ENCODE results near the gene LEF1.
A peak's percentile ranks its signal among the peaks of the same experiment; 100 is the strongest.

Gene LEF1

GRCh38 chr4:108174856-108175255 is 6.1 kb upstream of the LEF1 start:
- DNase-seq = no peak

DNA sequence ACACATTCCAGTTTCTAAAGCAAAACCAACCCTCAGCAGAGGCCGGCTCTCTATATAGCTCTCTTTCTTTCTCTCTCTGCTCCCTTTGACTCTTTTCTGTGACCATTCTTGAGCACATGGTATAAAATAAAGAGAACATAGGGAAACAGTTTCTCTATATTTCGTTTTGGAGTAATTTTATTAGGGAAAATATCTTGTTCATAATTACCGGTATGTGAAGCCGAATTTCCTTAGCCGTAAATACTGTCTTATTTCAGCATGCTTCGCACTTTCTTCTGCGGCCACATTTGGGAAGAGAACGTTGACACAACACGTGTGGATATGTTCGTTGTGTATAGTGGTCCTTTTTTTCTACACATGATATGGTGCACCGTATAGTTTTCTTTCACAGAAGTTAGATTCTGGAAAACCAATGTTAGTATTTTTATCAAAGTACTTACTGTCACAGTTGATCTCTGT is 4.9 kb upstream of the LEF1 start:
- no peak for DNase-seq

- DNase-seq = peak; percentile 5
Measured at GRCh38 chr4:108172753-108173598, 4.2 kb upstream of the LEF1 start.

- no peak for DNase-seq
Measured at GRCh38 chr4:108172231-108172752, 3.6 kb upstream of the LEF1 start.

DNA sequence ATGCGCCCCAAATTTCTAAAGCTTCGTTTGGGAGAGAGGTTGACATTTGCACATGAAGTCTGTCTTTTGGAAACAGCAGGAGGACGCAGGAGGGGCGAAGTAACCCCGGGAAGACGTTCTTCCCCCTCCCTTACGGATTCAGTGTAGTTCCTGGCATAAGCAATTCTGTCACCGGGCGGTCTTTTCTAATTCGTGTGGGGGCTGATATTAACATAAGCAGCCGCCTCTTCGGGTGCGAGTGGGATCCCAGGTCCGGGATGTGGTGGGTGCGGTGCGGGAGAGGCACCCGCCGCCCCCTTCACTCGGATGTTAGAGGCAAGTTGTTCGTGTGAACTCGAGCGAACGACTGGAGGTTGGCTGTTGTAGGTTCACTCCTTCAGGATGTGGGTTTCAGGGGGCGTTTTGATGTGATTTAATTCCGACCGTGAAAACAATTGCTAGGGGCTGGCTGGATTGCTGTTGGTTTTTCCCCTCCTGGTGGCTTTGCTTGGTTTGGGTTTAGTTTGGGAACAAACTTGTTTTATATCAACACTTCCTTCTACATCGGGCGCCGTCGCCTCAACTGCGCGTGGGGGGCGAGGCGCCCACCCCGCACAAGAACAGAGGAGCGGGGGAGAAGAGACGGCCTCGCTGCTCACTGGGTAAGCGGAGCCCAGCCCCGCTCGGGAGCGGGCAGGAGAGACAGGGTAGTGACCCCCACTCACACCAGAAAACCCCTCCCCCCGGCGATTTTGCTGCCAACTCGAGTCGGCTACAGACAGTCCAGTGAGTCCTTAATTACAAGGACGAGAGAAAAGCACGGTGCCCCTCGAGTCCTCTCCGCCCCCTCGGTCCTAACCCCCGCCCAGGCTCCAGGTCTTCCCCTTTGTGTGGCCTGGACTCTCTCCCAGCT is 2.9 kb upstream of the LEF1 start:
- no peak for DNase-seq

- no peak for DNase-seq
Measured at GRCh38 chr4:108170631-108171338, 2.1 kb upstream of the LEF1 start.

DNA sequence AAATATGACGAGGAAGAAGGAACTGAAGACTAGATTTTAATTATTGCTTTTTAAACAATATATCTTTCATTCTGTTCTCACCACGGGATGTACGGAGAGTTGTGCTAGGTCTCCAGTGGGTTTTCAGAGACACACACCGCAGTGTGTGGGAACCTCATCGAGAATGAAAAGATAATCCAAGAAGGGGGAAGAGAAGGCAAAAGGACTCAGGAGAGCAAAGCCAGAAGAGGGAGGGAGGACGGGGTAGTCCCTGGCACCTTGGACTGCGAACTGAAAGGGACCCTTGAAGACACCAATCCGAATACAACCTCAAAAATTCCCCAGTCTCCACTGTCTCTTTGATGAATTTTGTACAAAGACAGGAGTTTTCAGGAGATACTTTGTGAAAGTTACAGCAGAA is 932 bp upstream of the LEF1 start:
- no peak for DNase-seq

GRCh38 chr4:108168160-108168670 is 517 bp downstream of the LEF1 start:
- DNase-seq = no peak

DNA sequence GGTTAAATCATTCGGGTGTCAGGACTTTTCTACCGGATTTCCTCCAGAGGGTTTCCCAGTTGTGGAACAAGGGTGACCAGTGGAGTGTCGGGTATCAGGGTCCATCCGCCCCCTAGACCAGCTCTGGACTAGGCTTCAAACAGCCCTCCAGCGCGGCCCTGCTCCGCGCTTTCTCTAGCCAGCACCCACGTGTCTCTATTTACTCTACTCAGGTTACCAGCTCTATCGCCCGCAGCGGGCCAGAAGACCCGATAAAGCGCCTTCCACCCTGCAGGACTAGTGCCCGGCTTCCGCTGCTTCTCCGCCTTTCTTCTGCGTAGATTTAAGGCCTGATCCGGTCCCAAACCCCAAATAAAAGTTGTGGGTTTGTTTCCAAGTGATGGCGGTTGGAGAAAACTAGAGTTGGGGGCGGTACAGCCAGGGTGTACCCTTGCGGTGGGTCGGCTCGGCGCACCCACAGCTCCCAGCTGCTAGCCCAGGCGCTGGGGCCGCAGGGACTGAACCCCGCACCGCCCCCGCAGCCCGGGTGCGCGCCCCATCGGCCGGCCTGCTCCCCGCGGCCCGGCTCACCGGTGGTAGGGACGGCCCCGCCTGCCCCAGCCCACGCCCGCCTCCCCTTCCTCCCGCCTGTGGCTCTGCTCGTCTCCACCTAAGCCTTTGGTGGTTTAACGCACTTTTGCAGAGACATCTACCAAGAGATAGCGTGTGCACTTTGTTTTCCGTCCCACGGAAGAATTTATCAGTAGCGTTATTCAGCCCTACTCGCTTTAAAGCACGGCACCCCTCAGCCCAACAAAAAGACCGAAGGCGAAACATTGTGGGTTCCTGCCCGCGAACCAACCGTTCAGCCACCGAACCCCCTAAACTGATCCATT is 2.1 kb downstream of the LEF1 start:
- no peak for DNase-seq

DNA sequence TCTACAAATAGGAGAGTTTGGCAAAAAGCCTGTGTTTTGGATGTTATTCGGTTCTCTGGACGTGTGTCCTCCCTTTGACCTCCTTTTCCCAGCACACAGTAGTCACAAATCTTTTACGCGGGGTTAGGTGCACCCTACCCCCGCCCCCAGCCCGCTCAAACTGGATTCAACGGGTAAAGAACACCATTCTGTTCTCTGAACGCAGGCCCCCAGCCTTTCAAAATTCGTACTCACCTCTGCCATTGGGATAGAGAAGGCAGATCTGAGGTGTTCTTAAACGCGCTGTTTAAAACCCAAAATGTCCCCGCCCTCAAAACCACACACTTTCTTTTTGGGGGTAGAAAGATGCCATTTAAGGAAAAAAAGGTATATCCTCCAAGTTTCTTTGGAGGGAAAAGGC is 2.7 kb downstream of the LEF1 start:
- DNase-seq = no peak

GRCh38 chr4:108165586-108165985 is 3.1 kb downstream of the LEF1 start:
- no peak for DNase-seq

DNA sequence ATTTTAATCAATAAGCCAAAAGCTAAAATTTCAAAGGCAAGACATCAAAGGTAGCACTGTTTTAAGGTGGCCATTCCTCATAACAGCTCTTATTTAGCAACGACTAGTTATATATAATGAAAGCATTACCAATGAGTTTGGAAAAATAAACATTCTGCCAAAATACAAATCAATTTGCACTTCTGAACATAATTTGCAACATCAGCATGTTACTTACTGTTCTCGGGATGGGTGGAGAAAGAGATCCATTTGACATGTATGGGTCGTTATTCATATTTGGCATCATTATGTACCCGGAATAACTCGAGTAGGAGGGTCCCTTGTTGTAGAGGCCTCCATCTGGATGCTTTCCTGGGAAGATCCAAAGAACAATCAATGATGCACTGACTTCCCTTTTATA is 5.4 kb downstream of the LEF1 start:
- no peak for DNase-seq

- DNase-seq = no peak
Measured at GRCh38 chr4:108160741-108161352, 7.9 kb downstream of the LEF1 start.

- no peak for DNase-seq
Measured at GRCh38 chr4:108159845-108160244, 8.9 kb downstream of the LEF1 start.

- DNase-seq = no peak
Measured at GRCh38 chr4:108157655-108158054, 11.1 kb downstream of the LEF1 start.

DNA sequence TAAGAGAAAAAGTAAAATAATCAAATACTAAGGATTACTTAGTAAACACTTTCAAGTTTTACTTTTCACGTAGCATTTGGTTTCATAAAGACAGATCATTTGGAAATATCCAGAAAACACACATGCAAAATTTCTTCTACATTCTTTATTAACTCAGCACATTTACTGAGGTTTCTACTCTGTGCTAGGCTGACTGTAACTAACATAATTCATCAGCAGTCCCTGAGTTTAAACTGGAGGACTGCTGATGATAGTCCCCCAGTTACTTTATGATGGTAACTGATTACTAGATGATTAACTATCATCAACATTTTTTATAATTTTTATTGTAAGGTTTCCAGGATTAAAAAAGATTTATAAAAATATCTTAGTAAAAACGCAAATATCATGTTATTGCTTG is 12.3 kb downstream of the LEF1 start:
- no peak for DNase-seq

GRCh38 chr4:108155373-108155772 is 13.4 kb downstream of the LEF1 start:
- no peak for DNase-seq

- no peak for DNase-seq
Measured at GRCh38 chr4:108152980-108153379, 15.8 kb downstream of the LEF1 start.

DNA sequence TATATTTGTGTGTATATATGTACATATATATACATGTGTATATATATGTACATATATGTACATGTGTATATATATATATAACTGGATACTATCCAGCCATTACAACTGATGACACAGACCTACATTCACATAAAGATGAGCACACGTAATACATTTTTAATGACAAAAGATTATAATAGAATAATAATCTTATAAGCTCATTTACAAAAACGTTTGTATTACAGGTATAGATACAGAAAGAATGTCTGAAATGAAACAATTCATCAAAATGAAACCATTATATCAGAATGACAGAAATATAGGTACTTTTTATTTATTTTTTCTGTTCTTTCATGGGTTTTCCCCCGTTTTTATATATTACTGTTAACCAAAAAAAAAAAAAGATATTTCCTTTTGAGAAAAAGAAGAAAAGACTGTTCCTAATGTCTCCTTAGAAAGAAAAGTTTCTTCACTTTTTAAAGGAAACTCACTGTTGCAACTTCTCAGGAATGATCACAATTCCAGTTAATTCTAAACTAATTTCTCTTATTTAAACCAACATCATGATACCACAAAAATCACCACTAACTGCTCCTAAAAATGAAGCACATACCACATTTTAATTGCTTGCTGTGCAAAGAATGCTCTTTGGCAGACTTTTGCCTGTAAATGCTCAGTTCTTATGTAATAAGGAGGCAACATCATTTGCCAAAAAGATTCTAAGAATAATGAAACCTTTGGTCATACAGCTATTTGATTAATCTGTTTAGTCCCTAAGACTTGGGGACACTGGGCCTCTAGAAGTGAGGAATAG is 18.9 kb downstream of the LEF1 start:
- no peak for DNase-seq

DNA sequence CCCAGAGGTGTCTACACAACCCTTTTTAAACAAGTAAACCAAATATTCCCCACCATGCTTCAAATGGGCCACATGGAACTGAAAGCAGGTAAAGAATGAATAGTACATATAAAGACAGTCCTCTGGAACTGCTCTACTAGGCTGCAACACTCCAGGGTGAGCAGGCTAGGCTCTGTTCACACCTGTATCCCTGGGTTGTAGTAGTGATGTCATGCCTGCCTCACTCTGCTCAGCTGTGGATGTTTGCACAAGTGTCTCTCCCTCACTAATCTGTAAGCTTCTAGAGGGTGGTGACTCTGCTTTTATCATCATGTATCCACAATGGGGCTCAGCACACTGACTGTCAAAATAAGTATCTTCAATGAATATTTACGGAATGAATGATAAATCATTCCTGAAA is 20.4 kb downstream of the LEF1 start:
- DNase-seq = no peak
